COLO829 (cell line): Measurements from ENCODE around the gene CABLES2.
A peak's percentile ranks its signal among the peaks of the same experiment; 100 is the strongest.

Experiments used
- DNase-seq: peaks from one replicate; pipeline ENCODE4 v3.0.0; 2012; ENCODE audit warnings: low spot score

Gene CABLES2

GRCh38 chr20:62418709-62419487 lies 11.8 kb upstream of the CABLES2 start:
- DNase-seq, result no peak

GRCh38 chr20:62417981-62418708 lies 11.1 kb upstream of the CABLES2 start:
- no peak for DNase-seq

DNA sequence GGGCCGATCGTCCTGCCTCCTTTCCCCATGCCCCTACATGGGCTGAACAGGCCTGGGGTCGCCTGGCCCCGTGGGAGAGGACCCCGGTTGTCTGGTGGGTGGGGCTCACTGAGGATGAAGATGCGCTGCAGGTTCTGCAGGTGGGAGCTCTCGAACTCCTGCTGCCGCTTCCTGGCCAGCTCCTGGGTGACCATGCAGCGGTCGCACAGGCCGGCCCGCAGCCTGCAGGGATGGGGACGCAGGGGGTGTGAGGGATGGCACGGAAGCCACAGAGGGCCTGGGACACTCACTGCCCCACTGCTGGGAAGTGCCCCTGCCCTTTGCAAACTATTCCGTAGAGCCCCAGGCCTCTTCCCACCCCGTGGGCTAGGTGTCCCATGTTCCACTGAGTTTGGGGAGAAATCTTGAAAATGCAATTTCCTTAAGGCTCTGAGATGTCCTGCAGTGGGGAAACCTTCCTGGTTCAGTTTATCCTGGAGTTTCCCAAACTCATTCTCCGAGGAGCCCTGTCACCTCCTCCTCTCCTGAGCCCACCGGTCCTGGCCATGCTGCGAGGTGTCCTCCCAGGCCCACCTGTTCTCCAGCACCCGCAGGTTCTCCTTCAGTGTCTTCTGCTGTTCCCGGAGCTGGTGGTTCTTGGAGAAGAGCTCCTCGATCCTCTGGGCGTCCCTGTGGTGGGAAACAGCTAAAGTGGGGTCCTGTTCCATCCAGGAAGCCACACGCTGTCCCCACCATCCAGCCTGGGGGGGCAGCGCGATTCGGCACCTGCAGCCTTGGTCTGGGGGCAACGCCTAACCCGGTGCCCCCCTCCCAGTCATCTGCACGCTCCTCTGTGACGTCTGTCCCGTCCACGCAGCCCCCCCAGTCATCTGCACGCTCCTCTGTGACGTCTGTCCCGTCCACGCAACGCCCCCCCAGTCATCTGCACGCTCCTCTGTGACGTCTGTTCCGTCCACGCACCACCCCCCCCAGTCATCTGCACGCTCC lies 9.9 kb upstream of the CABLES2 start:
- no peak for DNase-seq

DNA sequence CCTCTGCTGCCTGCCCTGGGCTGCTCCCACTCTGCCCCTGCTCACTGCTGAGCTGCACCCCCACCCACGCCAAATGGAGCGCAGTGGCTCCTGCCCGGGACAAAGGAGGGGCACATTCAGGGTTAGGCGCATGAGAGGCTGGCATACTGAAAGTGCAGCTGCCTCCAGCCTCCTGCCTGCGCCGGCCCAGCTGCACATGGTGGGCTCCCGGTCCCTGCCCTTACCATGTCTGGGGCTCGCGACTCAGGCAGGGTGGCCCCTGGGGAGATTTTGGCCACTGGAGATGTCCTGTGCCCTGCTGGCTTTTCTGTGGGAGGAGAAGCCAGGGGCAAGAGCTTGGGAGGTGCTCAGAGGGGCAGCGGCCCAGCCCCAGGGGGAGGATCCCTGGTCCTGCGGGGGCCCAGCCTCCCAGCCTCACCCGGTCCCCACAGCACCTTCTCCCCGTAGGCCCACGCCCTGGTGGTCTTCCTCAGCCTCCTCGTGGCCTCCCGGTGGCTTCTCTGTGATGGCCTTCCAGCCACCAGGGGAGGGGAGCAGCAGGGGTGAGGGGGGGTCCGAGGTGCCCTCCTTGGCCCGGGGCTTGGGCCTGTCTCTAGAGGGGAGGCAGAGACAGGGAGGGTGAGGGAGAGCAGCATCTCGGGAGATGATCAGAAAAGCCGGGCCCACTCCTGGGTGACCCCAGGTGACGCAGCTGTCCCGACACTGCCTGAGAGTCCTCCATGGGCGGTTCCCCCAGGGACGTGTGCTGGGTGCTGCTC lies 8.4 kb upstream of the CABLES2 start:
- no peak for DNase-seq

DNA sequence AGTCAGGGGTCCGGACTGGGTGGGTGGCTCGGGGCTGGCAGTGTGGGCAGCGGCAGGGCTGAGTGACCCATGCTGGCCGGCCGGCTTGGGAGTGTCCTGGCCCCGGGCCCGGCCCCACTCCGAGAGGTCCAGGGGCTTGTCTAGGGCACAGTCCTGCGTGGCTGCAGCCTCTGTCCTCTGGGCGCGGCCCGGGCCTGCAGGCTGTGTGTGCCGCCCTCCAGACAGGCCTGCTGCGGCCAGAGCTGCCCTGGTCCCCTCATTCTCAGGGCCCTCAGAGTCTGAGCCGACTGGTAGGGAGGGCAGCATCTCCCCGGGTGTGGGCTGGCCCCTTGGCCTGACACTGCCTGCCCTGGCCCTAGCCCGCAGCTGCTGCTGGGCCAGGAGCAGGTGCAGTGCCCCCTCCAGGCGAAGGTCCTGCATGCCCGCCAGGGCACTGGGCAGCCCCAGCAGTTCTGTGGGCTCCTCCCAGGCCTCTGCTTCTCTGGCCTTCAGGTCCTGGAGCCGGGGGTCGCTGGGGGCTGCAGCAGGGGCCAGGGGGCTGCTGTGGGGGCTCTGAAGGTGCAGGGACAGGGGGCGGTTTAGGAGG lies 6.9 kb upstream of the CABLES2 start:
- no peak for DNase-seq

DNA sequence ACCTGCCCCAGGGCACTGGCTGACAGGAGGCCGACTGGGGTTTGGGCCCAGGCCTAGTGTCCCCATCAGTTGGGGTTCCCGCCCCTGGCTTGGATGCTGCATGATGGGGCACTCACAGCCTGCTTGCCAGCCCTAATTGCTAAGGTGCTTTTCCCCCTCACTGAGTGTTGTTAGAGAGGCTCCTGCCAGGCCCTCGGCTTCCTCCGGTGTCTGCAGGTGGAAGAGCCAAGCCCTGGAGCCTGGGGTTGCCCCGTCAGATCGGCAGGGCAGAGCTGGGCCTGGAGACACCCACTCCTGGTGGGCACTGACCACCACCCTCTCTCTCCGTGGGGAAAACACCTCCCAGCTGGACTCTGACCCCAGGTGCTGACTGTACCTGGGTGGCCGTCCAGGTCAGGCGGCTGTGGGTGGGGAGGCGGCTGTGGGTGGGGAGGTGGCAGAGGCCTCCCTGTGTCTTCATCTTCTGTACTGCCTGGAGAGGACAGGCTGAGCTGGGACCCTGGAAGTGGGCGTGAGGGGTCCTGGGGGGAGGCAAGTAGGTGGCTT lies 6.0 kb upstream of the CABLES2 start:
- DNase-seq, result no peak

GRCh38 chr20:62412194-62413024 lies 5.3 kb upstream of the CABLES2 start:
- DNase-seq, result no peak

- no peak for DNase-seq
Observed at GRCh38 chr20:62411479-62412193, 4.6 kb upstream of the CABLES2 start.

DNA sequence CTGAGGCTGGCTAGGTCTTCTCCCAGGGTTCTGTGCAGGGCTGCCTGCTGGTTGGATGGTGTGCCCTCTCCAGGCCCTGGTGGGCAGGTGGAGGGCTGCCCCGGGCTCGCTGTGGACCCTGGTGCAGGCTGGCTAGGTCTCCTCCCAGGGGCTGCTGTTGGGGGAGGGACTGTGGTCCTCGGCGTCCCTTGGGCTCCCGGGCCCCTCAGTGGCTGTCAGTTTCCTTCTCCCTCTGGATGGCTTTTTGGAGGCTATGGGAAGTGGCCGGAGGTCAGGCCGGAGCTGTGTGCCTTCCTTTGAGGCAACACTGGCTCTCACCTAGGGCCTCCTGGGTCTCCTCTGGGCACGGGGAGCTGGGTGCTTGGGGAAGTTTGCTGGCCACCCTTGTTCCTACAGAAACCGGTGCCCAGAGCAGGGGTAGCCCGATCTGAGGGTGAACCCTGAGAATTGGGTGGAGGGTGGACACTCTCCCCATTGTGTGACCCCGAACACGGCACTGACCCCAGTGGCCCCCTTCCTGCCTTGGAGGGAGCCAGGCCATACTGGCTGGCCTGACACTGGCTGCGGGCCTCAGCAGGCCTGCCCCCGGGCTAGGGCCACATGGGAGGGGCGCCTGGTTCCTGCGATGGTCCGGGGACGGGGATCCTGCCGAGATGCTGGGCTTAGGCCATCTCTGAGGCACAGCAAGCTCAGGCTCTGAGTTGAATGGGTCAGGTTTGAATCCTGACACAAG lies 3.8 kb upstream of the CABLES2 start:
- DNase-seq, result no peak

DNA sequence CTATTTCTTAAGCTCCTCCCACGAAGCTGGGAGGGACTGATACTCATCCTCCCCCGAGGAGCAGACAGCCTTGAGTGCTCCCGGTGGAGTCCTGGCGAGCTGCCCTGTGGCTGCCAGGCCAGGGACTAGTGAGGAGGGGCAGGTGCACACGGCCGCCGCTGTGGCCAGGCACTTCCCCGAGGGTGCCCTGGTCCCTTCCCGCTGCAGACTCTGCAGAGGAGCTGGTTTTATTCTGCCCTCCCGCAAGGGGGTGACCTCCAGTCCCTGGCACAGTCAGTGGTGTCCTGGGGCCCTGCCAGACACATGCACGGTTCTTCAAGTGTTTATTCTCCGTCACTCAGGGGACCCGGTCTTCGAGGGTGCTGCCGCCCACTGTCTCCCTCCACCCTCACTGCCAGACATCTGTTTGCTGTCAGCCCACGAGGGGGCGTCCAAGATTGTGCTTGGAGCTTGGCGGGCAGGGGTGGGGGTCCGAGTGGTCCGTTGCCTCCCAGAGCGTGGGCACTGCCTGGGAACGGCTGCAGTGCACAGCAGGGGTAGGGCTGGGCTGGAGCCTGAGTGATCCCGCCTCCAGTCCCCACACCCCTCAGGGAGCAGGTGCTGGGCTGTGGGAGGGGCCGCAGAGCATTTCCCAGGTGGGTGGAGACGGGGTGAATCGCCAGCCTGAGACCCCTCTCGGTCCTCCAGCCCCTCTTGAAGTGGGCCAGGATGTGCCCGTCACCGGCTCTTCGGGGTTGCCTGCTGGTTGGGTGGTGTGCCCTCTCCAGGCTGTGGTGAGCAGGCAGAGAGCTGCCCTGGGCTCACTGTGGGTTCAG lies 3.1 kb upstream of the CABLES2 start:
- peak; percentile 35 for DNase-seq

DNA sequence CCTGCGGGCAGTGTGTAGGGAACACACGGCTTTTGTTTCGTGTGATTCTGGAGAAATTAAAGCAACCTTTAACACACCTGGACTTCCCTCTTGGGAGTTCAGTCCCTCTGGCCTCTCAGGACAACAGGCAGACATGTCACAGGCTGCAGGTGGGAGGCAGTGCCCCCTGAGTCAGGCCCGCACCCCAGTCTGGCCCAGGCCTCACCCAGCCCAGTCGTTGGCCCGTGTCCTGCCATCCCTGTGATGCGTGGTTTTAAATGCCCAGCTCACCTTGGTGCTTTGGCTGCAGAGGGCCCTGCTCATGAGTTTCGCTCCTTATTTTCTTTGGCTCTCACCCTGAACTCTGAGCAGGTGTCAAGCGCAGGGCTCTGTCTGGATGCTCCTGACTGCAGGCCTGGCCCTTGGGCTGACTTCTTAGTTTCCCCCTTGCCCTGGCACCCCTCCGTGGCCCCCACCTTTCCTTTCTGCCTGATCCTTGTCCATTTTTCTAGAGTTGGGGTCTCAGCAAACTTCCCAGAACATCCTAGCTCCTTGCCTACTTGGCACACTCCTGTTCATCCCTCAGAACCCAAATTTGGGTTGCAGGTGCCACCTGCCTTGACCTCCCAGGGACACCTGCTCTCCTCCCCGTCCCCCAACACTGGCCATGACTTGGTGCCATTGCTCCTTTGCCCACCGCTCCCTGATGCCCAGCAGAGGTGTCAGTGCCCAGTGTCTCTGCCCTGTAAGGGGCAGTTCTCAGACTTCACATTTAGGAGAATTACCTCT lies 2.2 kb upstream of the CABLES2 start:
- no peak for DNase-seq

DNA sequence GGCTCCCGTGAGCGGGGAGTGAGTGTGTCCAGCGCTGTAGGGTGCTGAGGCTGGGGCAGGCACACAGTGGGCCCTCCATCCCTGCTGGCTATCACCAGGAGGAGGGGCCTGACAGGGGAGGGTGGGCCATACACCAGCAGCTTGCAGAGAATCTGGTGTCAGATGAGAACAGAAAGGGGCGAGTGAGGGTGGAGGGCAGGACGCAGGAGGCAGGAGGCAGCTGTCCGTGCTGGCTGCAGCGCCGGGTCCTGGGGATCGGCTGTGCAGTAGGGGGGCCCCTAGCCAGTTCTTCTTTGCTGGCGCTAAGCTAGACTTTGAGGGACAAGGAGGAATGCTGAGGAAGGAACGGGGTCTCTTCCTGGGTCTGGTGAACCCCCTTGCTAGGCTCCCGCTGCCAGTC lies 1.6 kb upstream of the CABLES2 start:
- DNase-seq, result no peak

DNA sequence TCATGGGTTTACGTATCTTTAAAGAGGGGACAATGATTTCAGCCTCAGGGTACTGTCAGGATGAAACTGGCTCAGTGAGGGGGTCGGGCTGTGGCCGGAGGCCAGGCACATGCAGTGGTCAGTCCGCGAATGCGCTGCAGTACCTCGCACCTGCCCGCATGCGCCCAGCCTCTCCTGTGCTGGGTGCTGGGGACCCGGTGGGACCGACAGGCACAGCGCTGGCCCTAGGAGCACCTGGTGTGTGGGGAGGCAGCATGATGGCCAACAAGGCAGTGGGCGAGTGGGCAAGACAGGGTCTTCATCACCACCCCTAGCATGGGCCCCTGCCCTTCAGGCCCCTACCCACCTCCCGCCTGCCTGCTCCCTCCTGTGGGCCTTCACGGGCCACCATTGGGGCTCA lies 970 bp upstream of the CABLES2 start:
- DNase-seq, result no peak

- DNase-seq, result no peak
Observed at GRCh38 chr20:62406635-62407176, 379 bp downstream of the CABLES2 start.

DNA sequence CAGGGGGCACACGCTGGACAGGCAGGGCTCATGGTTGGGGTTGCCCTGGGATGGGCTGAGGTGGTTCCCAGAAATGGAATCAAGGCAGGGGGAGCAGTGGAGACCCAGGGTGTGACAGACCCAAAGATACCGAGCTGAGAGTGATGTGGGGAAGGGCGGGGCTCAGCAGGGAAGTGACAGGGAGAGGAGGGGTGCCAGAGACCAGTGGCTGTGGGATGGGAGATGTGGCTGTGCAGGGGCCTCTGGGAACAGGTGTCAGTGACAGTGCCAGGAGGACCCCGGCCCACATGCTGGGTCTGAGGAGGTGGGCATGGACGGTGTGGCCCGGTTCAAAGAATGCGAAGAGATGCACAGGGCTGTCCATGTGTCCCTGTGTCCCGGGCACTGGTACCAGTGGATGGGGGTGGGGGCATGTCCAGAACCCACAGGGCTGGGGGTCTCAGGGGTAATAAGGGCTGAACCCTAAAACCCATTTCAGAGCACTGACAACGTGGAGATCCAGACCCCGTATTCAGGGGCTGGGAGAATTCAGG lies 1.0 kb downstream of the CABLES2 start:
- no peak for DNase-seq
